HepG2 (cell line): ENCODE data around the gene PRKCG.

Experiments
- ARNTL ChIP-seq: sonication (generic); formaldehyde crosslinking; IDR thresholded peaks from 2 replicates; pipeline ENCODE4 v1.4.0; 2020; ENCODE audit warnings: mild to moderate bottlenecking, missing genetic modification reagents
- CREM ChIP-seq, 2 experiments: sonication (generic) in 1 of 2; formaldehyde crosslinking in 1 of 2; IDR thresholded peaks; 2 replicates each; pipeline versions ENCODE4 v1.4.0 to v1.6.1; 2016 to 2020; ENCODE audit warnings: antibody characterized with exemption in 1 of 2, mild to moderate bottlenecking in 1 of 2, missing genetic modification reagents in 1 of 2
- EZH2 ChIP-seq: conservative IDR thresholded peaks from 2 replicates; pipeline ENCODE4 v1.6.1; 2012; ENCODE audit warnings: mild to moderate bottlenecking, low read depth, low read length, moderate library complexity
- FOXP1 ChIP-seq, 2 experiments: fragments of 450-650 bp in 1 of 2; IDR thresholded peaks; 2 replicates each; pipeline ENCODE4 v1.6.1; 2017 to 2018; ENCODE audit warnings: antibody characterized with exemption in 1 of 2
- GABPA ChIP-seq, 2 experiments: IDR thresholded peaks; 2 replicates each; pipeline ENCODE4 v1.6.1; 2011 to 2016; ENCODE audit warnings: low read depth in 2 of 2, low read length in 1 of 2, missing biosample characterization in 1 of 2, missing genetic modification characterization in 1 of 2
- NFE2L1 ChIP-seq: sonication (generic); formaldehyde crosslinking; IDR thresholded peaks from 2 replicates; pipeline ENCODE4 v1.4.0; 2020; ENCODE audit warnings: missing genetic modification reagents, mild to moderate bottlenecking, borderline replicate concordance
- TSC22D2 ChIP-seq: sonication (generic); formaldehyde crosslinking; IDR thresholded peaks from 2 replicates; pipeline ENCODE4 v1.5.1; 2020; ENCODE audit warnings: missing genetic modification reagents, mild to moderate bottlenecking, borderline replicate concordance
- ZNF292 ChIP-seq: sonication (generic); formaldehyde crosslinking; IDR thresholded peaks from 2 replicates; pipeline ENCODE4 v1.8.1; 2022; ENCODE audit warnings: mild to moderate bottlenecking, low read depth, missing genetic modification reagents, borderline replicate concordance
- ZNF761 ChIP-seq: sonication (generic); formaldehyde crosslinking; conservative IDR thresholded peaks from 2 replicates; pipeline ENCODE4 v1.4.0; 2020; ENCODE audit warnings: mild to moderate bottlenecking, missing genetic modification reagents
- TF ChIP-seq, protein P1 (sequence below): sonication (generic); formaldehyde crosslinking; IDR thresholded peaks from 2 replicates; pipeline ENCODE4 v1.5.0; 2020; ENCODE audit warnings: mild to moderate bottlenecking, missing genetic modification reagents, moderate library complexity
- TF ChIP-seq, protein P2 (sequence below), 2 experiments: sonication (generic) in 1 of 2; formaldehyde crosslinking in 1 of 2; IDR thresholded peaks; 2 replicates each; pipeline versions ENCODE4 v1.5.1 to v1.6.1; 2011 to 2020; ENCODE audit warnings: borderline replicate concordance in 1 of 2, low read depth in 1 of 2, low read length in 1 of 2, mild to moderate bottlenecking in 1 of 2, missing genetic modification reagents in 1 of 2, moderate library complexity in 1 of 2

DNA sequence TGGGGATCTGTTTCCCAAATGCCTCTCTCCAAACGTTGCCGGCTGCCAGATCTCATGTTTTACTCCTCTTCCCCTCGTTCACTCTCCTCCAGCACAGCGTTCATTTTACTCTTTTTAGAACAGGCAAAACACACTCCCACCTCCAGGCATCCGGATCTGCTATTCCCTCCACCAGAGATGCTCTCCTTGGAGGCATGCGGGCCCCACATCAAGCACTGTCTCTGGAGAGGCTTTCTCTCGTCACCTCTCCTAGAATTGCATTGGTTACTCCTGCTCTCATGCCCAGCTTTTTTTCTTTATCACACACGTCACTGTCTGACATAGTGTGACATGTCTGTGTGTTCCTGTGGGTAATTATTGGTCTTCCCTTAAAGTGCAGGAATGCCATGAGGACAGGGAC, 34.4 kb upstream of the PRKCG start:
- TF ChIP-seq ZNF761, result no peak
- TF ChIP-seq NFE2L1 (CRISPR knock-in tag), result no peak
- TF ChIP-seq, protein P1, sequence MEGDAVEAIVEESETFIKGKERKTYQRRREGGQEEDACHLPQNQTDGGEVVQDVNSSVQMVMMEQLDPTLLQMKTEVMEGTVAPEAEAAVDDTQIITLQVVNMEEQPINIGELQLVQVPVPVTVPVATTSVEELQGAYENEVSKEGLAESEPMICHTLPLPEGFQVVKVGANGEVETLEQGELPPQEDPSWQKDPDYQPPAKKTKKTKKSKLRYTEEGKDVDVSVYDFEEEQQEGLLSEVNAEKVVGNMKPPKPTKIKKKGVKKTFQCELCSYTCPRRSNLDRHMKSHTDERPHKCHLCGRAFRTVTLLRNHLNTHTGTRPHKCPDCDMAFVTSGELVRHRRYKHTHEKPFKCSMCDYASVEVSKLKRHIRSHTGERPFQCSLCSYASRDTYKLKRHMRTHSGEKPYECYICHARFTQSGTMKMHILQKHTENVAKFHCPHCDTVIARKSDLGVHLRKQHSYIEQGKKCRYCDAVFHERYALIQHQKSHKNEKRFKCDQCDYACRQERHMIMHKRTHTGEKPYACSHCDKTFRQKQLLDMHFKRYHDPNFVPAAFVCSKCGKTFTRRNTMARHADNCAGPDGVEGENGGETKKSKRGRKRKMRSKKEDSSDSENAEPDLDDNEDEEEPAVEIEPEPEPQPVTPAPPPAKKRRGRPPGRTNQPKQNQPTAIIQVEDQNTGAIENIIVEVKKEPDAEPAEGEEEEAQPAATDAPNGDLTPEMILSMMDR (CRISPR knock-in tag), result no peak
- TF ChIP-seq, protein P2, sequence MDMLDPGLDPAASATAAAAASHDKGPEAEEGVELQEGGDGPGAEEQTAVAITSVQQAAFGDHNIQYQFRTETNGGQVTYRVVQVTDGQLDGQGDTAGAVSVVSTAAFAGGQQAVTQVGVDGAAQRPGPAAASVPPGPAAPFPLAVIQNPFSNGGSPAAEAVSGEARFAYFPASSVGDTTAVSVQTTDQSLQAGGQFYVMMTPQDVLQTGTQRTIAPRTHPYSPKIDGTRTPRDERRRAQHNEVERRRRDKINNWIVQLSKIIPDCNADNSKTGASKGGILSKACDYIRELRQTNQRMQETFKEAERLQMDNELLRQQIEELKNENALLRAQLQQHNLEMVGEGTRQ (IDR thresholded peaks at IDR 0.05; ENCODE audit: low read depth, low read length), result no peak
- TF ChIP-seq, protein P2 (CRISPR knock-in tag; IDR thresholded peaks at IDR 0.05; ENCODE audit: borderline replicate concordance), result no peak
- no peak for TF ChIP-seq CREM (IDR thresholded peaks at IDR 0.05)
- TF ChIP-seq CREM (CRISPR knock-in tag; IDR thresholded peaks at IDR 0.05), result no peak
- TF ChIP-seq ZNF292 (CRISPR knock-in tag), result no peak
- TF ChIP-seq EZH2, result no peak
- TF ChIP-seq GABPA (IDR thresholded peaks at IDR 0.05; ENCODE audit: low read depth, low read length), result no peak
- TF ChIP-seq GABPA (CRISPR knock-in tag; IDR thresholded peaks at IDR 0.05; ENCODE audit: low read depth), result no peak
- no peak for TF ChIP-seq TSC22D2 (CRISPR knock-in tag)
- no peak for TF ChIP-seq ARNTL (CRISPR knock-in tag)
- no peak for TF ChIP-seq FOXP1 (IDR thresholded peaks at IDR 0.05)
- no peak for TF ChIP-seq FOXP1 (CRISPR knock-in tag; IDR thresholded peaks at IDR 0.05)
